ENCODE data around the gene WDR46.

The WDR46 gene

GRCh38 chr6:33295621-33296369, 6.8 kb upstream of the WDR46 start:
- no peaks in the 10 kb centered on the region for H3K9me3 ChIP-seq (ENCODE audit: severe bottlenecking)
- no peak for DNase-seq
- H3K27ac ChIP-seq, result no peak overlapping the region
- no peaks in the 10 kb centered on the region for H3K27me3 ChIP-seq (ENCODE audit: insufficient read depth, low read depth, severe bottlenecking)
- TF ChIP-seq, protein P1, sequence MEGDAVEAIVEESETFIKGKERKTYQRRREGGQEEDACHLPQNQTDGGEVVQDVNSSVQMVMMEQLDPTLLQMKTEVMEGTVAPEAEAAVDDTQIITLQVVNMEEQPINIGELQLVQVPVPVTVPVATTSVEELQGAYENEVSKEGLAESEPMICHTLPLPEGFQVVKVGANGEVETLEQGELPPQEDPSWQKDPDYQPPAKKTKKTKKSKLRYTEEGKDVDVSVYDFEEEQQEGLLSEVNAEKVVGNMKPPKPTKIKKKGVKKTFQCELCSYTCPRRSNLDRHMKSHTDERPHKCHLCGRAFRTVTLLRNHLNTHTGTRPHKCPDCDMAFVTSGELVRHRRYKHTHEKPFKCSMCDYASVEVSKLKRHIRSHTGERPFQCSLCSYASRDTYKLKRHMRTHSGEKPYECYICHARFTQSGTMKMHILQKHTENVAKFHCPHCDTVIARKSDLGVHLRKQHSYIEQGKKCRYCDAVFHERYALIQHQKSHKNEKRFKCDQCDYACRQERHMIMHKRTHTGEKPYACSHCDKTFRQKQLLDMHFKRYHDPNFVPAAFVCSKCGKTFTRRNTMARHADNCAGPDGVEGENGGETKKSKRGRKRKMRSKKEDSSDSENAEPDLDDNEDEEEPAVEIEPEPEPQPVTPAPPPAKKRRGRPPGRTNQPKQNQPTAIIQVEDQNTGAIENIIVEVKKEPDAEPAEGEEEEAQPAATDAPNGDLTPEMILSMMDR (IDR thresholded peaks at IDR 0.05; ENCODE audit: low read depth, low read length), result no peak
- no peak overlapping the region for H3K4me3 ChIP-seq (ENCODE audit: low read depth, low read length)
- H3K36me3 ChIP-seq, result peaks cover 60% of the 10 kb centered on the region

- H3K36me3 ChIP-seq, result peaks cover 63% of the 10 kb centered on the region
- no peak for DNase-seq
Measured at GRCh38 chr6:33294086-33294823, 5.2 kb upstream of the WDR46 start.

GRCh38 chr6:33292996-33293682, 4.1 kb upstream of the WDR46 start:
- Histone ChIP-seq H3K4me3 (ENCODE audit: low read depth, low read length) (no peak overlapping the region), H3K9me3 (ENCODE audit: severe bottlenecking) (no peaks in the 10 kb centered on the region), H3K27ac (no peak overlapping the region), H3K36me3 (peaks cover 63% of the 10 kb centered on the region), H3K27me3 (ENCODE audit: insufficient read depth, low read depth, severe bottlenecking) (no peaks in the 10 kb centered on the region)
- DNase-seq, result no peak
- TF ChIP-seq, protein P1 (IDR thresholded peaks at IDR 0.05; ENCODE audit: low read depth, low read length), result no peak

More at GRCh38 chr6:33294086-33294823, 5.2 kb upstream of the WDR46 start:
- Histone ChIP-seq H3K4me3 (ENCODE audit: low read depth, low read length) (no peak overlapping the region), H3K9me3 (ENCODE audit: severe bottlenecking) (no peaks in the 10 kb centered on the region), H3K27ac (no peak overlapping the region), H3K27me3 (ENCODE audit: insufficient read depth, low read depth, severe bottlenecking) (no peaks in the 10 kb centered on the region)
- TF ChIP-seq, protein P1 (IDR thresholded peaks at IDR 0.05; ENCODE audit: low read depth, low read length), result no peak

DNA sequence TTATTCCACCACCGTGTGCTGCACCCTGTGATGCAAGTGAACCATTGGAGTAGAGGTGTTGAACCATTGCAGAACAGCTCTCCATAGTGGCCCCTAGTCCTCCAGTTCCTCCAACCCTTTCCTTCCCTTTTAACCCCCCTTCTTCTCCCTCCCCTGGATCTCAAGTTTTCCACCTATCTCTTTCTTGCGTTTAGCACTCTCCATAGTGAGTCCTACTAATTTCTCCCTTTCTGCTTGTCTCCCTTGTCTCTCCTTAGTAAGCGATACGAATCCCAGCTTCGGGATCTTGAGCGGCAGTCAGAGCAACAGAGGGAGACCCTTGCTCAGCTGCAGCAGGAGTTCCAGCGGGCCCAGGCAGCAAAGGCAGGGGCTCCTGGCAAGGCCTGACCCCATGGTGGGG, 1.4 kb upstream of the WDR46 start:
- TF ChIP-seq, protein P1 (IDR thresholded peaks at IDR 0.05; ENCODE audit: low read depth, low read length), result no peak
- Histone ChIP-seq H3K36me3 (peaks cover 74% of the 10 kb centered on the region), H3K27ac (no peak overlapping the region), H3K27me3 (ENCODE audit: insufficient read depth, low read depth, severe bottlenecking) (no peaks in the 10 kb centered on the region), H3K9me3 (ENCODE audit: severe bottlenecking) (no peaks in the 10 kb centered on the region), H3K4me3 (ENCODE audit: low read depth, low read length) (no peak overlapping the region)
- DNase-seq, result no peak

DNA sequence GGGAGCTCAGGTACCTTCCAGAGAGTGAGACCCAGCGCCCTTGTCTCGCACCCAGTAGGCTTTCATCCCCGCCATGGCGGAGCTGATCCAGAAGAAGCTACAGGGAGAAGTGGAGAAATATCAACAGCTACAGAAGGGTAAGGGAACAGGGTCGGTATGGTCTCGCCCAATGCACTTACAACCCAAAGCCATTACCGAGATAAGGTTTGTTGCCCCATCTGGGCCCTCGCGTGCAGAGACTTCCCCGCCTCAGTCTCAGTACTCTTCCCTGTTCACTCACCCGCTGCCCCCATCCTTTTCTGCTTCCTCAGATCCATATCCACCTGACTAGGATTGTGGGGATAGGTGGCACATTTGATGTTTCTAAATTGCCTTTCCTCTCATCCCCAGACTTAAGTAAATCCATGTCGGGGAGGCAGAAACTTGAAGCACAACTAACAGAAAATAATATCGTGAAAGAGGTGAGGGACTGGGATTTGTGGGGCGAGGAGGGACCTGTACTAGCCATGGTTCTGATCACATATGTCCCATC, 811 bp upstream of the WDR46 start:
- TF ChIP-seq, protein P1 (IDR thresholded peaks at IDR 0.05; ENCODE audit: low read depth, low read length), result no peak
- DNase-seq, result no peak
- peaks cover 74% of the 10 kb centered on the region for H3K36me3 ChIP-seq
- no peaks in the 10 kb centered on the region for H3K27me3 ChIP-seq (ENCODE audit: insufficient read depth, low read depth, severe bottlenecking)
- peak overlapping the region; percentile 59 for H3K4me3 ChIP-seq (ENCODE audit: low read depth, low read length)
- peak overlapping the region; percentile 62 for H3K27ac ChIP-seq
- no peaks in the 10 kb centered on the region for H3K9me3 ChIP-seq (ENCODE audit: severe bottlenecking)
